ENCODE data around the gene PLCL2. TPM values are rescaled to one million over a fixed set of nuclear protein-coding genes. Genes with fewer than 3 reads are reported as not detected.
"Not testable (repeated sequence)": the region's sequence is repeated elsewhere in the genome, so short reads cannot be mapped to it uniquely, and the experiment has no call there.

PLCL2 gene
- total RNA-seq, 1 donor from 2014 or later: 40.2 TPM

DNA sequence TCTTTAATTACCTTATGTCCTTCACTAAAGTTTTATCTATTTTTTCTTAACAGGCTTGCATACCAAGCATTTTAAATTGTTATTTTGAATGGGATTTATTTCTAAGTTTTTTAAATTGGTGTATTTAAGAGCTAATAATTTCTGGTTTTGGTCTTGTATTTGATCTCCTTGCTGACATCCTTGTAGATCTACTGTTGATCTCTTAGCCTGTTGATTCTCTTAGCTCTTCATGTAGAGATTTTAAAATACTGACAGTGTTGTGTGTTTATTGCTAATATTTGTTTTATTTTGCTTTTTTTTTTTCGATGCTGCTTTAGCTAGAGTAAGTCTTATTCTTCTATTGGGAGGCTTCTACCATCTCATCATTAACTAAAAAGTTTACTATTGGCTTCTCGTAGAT, 65.5 kb downstream of the PLCL2 start:
- intact Hi-C loops (cut with micrococcal nuclease): no loop called here

DNA sequence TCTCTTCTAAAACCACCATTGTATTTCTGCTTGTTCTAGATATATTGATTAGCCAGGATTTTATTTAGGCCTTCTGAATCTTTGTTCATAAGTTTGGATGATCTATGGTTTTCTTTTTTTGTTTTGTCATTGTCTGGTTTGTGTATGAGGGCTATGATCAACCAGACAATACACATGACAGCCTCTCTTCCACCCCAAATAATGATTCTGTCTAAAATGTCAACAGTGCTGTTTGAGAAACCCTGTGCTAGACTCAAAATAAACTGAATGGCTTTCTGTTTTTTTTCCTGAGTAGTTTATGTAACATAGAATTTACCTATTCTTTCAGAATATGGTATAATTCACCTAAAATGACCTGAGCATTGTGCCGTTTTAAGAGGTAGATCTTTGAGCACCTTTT, 66.1 kb downstream of the PLCL2 start:
- intact Hi-C loops (cut with micrococcal nuclease): no loop called here

DNA sequence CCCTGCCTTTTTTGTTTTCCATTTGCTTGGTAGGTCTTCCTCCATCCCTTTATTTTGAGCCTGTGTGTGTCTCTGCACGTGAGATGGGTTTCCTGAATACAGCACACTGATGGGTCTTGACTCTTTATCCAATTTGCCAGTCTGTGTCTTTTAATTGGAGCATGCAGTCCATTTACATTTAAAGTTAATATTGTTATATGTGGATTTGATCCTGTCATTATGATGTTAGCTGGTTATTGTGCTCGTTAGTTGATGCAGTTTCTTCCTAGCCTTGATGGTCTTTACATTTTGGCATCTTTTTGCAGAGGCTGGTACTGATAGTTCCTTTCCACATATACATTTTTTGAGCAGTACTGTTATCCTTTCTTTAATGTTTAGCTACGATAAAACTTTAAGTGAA, 73.1 kb downstream of the PLCL2 start:
- intact Hi-C loops (cut with micrococcal nuclease): not testable (repeated sequence)

DNA sequence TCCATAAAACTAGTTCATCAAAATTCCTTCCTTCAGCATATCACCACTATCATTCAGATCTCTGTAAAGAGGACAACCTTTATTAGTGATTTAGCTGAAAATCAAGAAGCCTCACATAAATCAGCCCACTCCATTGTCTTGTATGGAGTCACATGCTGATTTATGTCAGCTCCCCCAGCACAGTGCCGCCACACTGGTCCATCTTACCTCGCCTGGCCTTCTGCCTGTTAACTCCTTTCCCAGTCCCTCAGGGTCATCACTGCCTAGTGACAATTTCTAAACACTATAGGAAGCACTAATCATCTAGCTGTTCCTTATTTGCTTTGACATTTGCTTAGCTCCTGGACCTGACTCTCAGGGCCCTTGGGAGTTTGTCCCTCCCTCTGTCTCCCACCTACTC, 75.4 kb downstream of the PLCL2 start:
- intact Hi-C loops (cut with micrococcal nuclease): no loop called here

DNA sequence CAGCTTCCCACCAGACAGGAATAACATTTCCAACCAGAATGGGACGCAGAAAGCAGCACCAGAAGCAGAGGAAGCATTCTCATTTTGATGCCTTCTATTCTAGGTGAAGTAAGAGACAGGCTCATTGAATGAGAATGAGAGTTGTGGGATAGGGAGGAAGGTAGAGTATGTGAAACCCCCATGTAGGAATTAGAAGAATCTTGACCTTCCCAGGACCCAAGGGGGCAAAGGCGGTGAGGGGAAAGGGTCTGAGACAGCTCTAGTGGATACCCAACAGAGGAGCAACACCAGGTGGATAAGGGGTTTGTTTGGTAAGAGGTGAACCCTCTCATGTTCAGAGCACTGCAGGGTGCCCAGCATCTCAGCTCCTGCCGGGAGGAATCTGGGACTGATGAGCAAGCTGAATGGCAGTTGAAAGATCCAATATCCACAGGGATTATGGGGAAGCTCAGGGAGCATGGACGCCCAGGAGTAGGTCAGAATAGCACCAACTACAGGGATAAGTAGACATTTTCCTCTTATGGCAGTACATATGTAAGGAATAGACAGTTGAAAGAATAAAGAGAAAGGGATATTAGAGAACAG, 77.0 kb downstream of the PLCL2 start:
- intact Hi-C loops (cut with micrococcal nuclease): no loop called here

DNA sequence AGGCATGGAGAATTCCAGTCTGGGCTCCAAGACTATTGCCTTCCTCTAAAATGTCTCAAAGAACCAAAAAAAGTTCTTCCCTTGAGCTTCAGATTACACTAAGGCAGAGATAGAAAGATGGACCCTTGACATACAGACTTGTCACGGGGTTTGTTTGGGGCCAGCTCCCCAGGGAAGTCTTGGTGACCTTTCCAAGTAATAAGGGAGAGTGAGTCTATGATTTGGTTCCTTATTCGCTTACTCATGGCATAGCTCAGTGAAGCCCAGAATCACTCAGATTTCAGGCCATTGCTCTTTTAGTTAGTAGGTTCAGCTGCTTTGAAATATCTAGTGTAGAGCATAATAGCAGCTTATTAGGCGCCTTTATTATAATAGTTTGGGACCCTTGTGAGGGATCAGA, 90.3 kb downstream of the PLCL2 start:
- intact Hi-C loops (cut with micrococcal nuclease): no loop called here

DNA sequence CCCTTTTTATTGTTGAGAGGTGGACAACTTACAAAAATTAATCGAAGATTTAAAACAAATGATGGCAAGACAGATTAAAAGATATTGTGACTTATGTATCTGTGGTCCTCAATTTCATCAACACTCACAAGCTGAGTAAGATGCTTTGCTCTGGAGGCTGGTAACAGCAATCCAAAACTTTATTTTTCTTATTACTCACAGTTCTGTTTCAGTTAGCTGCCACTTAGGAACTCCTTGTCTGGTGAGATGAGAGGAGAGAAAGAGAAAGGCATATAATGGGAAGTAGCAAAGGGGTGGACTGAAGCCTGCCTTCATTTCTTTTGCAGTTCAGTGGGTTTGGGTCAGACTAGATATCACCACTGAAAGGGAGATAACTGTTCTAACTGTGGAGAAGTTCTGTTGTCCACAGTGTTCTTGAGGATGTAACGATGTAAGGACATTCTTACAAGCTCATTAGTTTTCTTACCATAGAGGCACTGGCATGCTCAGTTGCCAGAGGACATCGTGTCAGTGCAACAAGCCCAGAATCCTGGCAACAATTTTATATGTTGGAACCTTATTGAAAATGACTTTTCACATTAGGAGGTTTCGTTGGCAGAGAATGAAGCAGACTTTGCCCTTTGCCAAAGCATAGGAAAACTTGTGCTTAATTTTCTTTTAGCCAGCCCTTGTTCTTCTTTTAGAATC, 93.6 kb downstream of the PLCL2 start:
- intact Hi-C loops (cut with micrococcal nuclease): no loop called here

DNA sequence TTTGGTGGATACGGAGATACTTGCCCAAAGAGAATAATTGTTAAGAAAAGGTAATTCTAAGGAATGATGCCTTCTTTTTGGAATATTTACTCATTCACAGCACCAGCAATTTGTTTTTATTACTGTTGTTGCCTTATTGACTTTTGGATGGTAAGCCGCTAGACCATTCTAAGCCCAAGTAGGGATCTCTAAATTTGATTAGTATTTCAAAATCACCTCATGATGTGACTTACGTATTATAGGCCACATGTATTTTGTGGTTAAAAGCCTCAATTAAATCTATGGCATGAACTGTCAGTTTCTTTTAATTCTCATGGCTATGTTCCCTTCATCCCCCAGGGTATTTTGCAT, 94.1 kb downstream of the PLCL2 start:
- intact Hi-C loops (cut with micrococcal nuclease): no loop called here

DNA sequence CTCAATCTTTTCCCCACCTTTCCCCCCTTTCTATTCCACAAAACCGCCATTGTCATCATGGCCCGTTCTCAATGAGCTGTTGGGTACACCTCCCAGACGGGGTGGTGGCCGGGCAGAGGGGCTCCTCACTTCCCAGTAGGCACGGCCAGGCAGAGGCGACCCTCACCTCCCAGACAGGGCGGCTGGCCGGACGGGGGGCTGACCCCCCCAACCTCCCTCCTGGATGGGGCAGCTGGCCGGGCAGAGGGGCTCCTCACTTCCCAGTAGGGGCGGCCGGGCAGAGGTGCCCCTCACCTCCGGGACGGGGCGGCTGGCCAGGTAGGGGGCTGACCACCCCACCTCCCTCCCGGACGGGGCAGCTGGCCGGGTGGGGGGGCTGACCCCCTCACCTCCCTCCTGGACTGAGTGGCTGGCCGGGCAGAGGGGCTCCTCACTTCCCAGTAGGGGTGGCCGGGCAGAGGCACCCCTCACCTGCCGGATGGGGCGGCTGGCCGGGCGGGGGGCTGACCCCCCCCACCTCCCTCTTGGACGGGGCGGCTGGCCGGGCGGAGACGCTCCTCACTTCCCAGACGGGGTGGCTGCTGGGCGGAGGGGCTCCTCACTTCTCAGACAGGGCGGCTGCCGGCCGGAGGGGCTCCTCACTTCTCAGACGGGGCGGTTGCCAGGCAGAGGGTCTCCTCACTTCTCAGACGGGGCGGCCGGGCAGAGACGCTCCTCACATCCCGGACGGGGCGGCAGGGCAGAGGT, 95.2 kb downstream of the PLCL2 start:
- intact Hi-C loops (cut with micrococcal nuclease): not testable (repeated sequence)

DNA sequence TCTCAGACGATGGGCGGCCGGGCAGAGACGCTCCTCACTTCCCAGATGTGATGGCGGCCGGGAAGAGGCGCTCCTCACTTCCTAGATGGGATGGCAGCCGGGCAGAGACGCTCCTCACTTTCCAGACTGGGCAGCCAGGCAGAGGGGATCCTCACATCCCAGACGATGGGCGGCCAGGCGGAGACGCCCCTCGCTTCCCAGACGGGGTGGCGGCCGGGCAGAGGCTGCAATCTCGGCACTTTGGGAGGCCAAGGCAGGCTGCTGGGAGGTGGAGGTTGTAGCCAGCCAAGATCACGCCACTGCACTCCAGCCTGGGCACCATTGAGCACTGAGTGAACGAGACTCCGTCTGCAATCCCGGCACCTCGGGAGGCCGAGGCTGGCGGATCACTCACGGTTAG, 95.8 kb downstream of the PLCL2 start:
- intact Hi-C loops (cut with micrococcal nuclease): not testable (repeated sequence)

DNA sequence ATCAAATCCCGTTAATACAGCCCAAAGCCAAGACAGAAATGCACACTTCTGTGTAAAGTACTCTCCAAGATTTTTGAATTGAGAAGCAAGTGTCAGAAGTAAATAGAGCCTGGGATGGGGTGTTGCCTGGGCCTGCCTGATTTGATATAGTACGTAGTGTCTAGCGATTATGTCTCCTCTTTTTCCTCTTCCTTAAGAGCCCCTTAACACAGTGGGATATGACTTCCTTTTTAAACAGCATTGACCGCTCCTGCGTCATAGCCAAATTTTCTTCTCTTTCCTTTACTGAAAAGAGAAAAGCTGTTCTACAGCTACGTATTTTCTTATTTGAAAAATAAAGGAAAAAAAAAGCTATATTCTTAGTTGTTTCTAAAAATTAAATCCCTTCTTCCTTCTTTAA, 97.7 kb downstream of the PLCL2 start:
- intact Hi-C loops (cut with micrococcal nuclease): no loop called here

DNA sequence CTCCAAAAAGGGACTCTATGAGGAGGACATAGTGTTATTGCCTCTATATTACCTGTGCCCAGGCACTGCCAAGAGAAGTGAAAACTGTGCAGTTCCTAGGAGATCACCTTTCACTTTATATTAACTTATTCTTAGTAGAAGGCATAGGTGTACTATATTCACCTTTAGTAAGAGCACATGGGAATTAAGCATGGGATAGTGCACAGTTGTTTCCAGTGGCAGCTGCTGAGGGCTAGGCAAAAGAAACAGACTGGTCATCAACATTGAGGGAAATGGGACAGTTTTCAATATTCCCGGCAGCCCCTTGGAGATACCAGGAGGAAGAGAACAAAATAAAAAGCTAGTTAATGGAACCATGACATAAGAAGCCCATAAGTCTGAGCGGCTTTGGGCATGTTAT, 100.9 kb downstream of the PLCL2 start:
- intact Hi-C loops (cut with micrococcal nuclease): no loop called here

DNA sequence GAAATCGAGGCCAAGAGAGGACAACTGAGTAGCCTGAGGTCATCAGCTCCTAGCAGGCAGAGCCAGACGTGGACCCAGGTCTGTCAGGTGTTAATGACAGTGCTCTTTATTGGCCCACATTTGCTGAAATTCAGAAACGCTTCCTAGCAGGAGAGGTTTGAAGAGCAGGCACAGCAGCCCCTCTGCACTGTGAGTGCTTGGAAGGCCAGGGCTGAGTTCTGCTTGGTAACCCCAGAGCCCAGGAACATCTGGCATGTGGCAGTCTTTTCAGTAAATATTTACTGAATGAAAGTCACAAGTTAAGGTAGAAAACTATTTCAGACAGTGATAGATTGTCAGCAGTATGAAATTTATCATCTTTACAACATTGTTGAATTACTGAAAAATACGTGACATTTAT, 102.4 kb downstream of the PLCL2 start:
- intact Hi-C loops (cut with micrococcal nuclease): no loop called here

DNA sequence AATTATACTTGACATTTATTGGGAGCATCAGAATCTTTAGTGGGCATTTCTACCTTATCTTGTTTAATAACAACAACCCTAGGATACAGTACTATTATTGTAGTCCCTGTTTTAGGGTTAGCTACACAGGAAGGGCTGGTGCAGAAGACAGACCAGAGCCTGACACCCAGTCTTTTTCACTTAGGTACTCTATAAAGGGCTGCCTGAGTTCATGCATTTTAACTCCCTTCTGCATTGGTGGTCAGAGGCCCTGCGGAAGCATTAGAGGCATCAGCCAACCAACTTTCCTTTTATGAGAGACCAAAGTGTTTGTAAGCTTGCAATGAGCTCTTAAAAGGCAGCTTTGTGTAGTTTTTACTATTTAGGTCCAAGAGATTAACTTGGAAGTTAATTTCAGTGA, 105.4 kb downstream of the PLCL2 start:
- intact Hi-C loops (cut with micrococcal nuclease): no loop called here

DNA sequence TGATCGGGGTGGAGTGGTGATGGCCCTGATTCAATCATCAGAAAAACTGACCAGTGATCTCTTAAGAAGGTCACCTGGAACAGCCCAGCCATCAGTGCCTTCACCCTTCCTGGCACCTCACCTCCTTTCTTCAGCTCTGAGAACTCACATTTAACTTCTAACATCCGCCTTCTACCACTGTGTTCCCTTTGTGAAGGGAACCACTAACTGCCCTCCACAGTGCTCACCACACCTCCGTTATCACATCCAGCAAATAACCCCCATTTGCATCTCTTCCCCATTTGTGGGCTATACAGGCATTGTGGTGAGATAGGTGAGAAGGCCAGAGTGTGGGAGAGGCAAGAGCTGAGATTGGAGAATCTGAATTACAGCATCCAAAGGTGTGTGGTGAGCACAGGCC, 107.4 kb downstream of the PLCL2 start:
- intact Hi-C loops (cut with micrococcal nuclease): no loop called here

DNA sequence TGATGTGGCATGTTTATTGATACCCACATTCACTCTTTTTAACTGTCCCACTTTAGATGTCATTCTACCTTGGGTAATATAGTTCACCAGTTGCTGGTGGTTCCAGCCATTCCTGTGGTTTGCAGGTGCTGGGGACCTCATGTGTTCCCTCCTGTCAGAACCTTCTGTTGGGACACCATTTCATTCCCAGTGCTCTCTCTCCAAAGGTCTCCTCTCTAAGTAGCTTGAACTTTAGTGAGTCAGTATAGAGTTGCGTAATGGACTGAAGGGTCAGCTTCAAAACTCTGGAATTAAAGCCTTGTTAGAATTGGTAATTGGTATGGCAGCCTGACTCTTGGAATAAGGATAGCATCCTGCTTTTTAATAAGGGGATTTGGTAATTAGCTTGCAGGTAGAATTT, 108.5 kb downstream of the PLCL2 start:
- intact Hi-C loops (cut with micrococcal nuclease): no loop called here

DNA sequence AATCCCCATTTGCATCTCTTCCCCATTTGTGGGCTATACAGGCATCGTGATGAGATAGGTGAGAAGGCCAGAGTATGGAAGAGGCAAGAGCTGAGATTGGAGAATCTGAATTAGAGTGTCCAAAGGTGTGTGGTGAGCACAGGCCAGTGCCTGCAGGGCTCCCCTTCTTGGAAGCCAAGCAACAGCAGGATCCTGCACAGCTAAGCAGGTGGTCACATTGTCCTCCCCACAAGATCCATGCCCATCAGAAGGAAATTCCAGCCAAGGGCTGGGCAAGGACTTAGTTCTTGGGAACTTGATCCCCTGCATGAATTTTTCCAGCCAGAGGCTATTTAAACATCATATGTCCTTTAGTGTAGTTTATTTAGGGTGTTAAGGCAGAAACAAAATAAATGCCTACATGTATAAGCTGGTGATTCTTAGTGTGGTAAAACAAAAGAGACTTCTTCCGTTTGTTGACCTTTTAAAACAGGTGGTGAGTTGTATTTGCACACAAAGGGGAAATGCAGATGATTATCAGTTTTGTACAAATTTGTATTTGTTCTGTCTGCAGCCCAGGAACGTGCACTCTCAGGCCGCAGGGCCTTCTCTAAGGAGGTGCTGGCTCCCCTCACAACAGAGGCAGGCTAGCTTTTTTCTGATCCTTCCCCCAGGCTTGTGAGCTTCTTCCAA, 110.2 kb downstream of the PLCL2 start:
- intact Hi-C loops (cut with micrococcal nuclease): no loop called here

DNA sequence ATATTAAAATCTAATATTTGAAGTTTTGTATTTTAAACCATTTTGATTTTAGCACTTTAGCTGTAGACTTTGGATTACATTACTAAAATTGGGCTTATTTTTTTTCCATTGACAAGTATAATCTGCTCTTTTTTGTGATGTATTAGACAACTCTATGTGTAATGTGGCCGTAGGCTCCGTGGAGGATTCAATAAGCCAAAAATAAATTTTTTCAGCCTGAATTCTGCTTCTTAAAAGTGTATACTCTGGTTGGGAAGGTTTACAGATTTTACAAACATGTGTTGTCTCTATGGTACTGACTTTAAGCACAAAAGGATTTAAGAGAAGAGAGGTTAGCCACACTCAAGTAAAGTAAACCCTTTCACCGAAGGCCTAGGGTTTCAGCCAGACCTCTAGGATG, 110.8 kb downstream of the PLCL2 start:
- intact Hi-C loops (cut with micrococcal nuclease): no loop called here

DNA sequence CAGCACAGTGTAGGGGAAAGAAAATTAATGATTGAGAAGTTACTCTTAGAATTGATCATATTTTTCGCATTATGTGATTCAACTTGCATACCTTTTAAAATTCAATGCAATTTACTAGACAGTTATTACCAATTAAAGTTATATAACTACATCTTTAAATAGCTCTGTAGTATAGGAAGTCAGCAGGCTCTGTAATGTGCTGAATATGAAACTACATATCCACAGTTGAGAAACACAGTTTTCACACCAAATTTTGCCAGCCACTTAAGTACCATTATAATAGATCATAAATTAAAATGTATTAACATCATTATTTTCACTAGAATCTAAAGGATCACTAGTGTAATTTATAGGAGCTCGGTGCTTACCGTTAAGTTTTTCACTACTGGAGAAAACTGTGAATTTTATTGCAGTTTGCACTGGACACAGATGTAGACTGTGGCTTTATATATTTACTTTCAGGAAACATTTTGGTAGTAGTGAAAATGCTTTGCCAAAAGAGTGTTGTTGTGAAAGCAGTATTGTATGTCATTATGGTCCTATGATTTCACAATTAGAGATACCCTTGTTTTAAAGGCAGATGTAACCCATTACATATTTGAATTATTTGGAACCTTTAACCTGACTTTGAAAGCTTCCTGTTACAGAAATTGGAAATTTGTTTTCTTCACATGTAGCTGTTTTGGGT, 113.6 kb downstream of the PLCL2 start:
- intact Hi-C loops (cut with micrococcal nuclease): no loop called here

DNA sequence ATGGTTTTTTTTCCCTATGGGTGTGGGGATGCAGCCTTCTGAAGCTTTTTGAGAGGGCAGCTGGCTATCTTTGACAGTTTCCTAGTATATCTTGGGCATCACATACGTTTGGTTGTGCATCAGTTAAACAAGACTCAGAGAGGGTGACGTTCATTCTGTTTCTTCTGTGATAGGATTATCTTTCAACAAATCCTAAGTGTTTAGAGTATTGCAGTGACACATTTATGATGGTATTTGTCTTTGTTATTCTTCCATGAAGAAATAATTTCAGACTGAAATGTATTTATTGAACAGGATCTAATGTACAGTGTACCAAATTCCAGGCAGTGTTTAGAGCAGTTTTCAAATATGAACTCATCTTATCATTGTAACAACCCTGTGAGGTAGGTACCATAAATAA, 114.4 kb downstream of the PLCL2 start:
- intact Hi-C loops (cut with micrococcal nuclease): no loop called here

DNA sequence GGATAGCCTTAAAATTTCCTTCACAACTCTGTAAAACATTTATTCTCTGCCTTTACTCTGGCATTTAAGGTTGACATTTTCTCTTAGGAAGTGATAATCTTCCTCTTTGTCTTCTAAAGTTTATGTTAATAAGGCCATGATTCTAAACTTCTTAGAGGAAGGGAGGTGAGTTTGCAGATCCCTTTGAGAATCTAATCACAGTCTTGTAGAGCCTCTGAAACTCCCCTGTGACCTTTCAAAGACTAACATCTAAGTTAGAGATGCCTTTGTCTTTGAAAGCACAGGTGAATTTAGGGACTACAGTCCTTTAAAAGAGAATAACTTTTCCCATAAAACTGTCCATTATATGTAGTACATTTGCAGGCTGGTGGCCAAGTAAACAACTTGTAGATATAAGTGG, 115.1 kb downstream of the PLCL2 start:
- intact Hi-C loops (cut with micrococcal nuclease): no loop called here

DNA sequence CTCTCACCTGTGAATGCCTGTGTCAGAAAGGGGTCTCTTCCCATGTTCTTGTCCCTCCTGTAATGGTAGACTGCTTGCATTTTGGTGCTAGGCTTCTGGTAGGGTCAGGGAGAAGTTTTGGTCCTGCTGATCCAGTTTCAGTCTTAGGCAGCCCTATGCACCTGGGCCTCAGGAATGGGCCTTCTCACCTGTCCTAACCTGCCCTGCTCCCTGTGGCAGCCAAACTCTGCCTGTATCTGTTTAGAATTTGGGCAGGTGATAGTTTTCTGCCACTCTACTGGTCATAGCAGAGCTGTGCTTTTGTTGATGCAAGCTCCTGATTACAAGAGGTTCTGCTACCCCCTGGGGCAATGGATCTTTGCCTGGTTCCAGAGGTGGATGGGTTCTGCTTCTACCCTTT, 118.7 kb downstream of the PLCL2 start:
- intact Hi-C loops (cut with micrococcal nuclease): no loop called here
